H9 (cell line): Measurements from ENCODE around the gene TMEM178B. TPM values are rescaled to one million over a fixed set of nuclear protein-coding genes. Genes with fewer than 3 reads are reported as not detected.

ENCODE experiments used
- DNase-seq: peaks from one replicate; pipeline ENCODE4 v3.0.0-alpha.2; 2017
- H2AFZ ChIP-seq: one replicate; pipeline ENCODE4 v1.6.1; 2013; ENCODE audit warnings: mild to moderate bottlenecking, low read length, control low read depth, moderate library complexity
- H2AK5ac ChIP-seq: 2 replicates; pipeline ENCODE4 v1.6.1; 2013; ENCODE audit warnings: low read length, control low read depth, mixed read lengths; ENCODE audit not compliant: insufficient read length
- H2BK120ac ChIP-seq: one replicate; pipeline ENCODE4 v1.6.1; 2013; ENCODE audit warnings: low read depth, mild to moderate bottlenecking, low read length, control low read depth, inconsistent platforms; ENCODE audit not compliant: poor library complexity, severe bottlenecking
- H2BK12ac ChIP-seq: 2 replicates; pipeline ENCODE4 v1.6.1; 2013; ENCODE audit warnings: low read length, control low read depth, mixed read lengths, low read depth; ENCODE audit not compliant: insufficient read length
- H2BK15ac ChIP-seq: 2 replicates; pipeline ENCODE4 v1.6.1; 2013; ENCODE audit warnings: low read depth, low read length, control low read depth
- H2BK20ac ChIP-seq: one replicate; pipeline ENCODE4 v1.6.1; 2013; ENCODE audit warnings: low read depth, mild to moderate bottlenecking, low read length, control low read depth, inconsistent platforms; ENCODE audit not compliant: poor library complexity, severe bottlenecking
- H2BK5ac ChIP-seq: 2 replicates; pipeline ENCODE4 v1.6.1; 2013; ENCODE audit warnings: low read length, control low read depth, mixed read lengths; ENCODE audit not compliant: insufficient read length
- H3K14ac ChIP-seq: 2 replicates; pipeline ENCODE4 v1.6.1; 2013; ENCODE audit warnings: low read length, control low read depth; ENCODE audit not compliant: insufficient read depth
- H3K18ac ChIP-seq: 2 replicates; pipeline ENCODE4 v1.6.1; 2013; ENCODE audit warnings: low read depth, mild to moderate bottlenecking, mixed read lengths, low read length, control low read depth; ENCODE audit not compliant: insufficient read length
- H3K23ac ChIP-seq: 2 replicates; pipeline ENCODE4 v1.6.1; 2013; ENCODE audit warnings: low read length, control low read depth, mixed read lengths, low read depth; ENCODE audit not compliant: insufficient read length
- H3K23me2 ChIP-seq: 2 replicates; pipeline ENCODE4 v1.6.1; 2013; ENCODE audit warnings: low read depth, mild to moderate bottlenecking, mixed read lengths, low read length, control low read depth; ENCODE audit not compliant: insufficient read length, poor library complexity, severe bottlenecking
- H3K27ac ChIP-seq: 2 replicates; pipeline ENCODE4 v1.5.1; 2013; ENCODE audit warnings: low read length, control low read depth, mixed read lengths, low read depth; ENCODE audit not compliant: insufficient read length
- H3K27me3 ChIP-seq: 2 replicates; pipeline ENCODE4 v1.6.1; 2013; ENCODE audit warnings: low read length, control low read depth, inconsistent platforms; ENCODE audit not compliant: insufficient read depth
- H3K4ac ChIP-seq: 2 replicates; pipeline ENCODE4 v1.6.1; 2013; ENCODE audit warnings: low read depth, mild to moderate bottlenecking, control low read depth, inconsistent platforms, low read length, moderate library complexity
- H3K4me1 ChIP-seq: 2 replicates; pipeline ENCODE4 v1.6.1; 2013; ENCODE audit warnings: low read length, control low read depth, inconsistent platforms; ENCODE audit not compliant: insufficient read depth
- H3K4me2 ChIP-seq: 2 replicates; pipeline ENCODE4 v1.6.1; 2013; ENCODE audit warnings: low read length, control low read depth, mixed read lengths; ENCODE audit not compliant: insufficient read length, insufficient read depth
- H3K56ac ChIP-seq: 2 replicates; pipeline ENCODE4 v1.6.1; 2013; ENCODE audit warnings: low read depth, mild to moderate bottlenecking, mixed read lengths, low read length, control low read depth; ENCODE audit not compliant: insufficient read length
- H3K79me1 ChIP-seq: 2 replicates; pipeline ENCODE4 v1.6.1; 2013; ENCODE audit warnings: low read depth, mild to moderate bottlenecking, moderate library complexity, low read length, control low read depth, inconsistent platforms; ENCODE audit not compliant: insufficient read depth, poor library complexity, severe bottlenecking
- H3K79me2 ChIP-seq: 2 replicates; pipeline ENCODE4 v1.6.1; 2013; ENCODE audit warnings: low read length, control low read depth, inconsistent platforms; ENCODE audit not compliant: insufficient read depth
- H3K9ac ChIP-seq: 2 replicates; pipeline ENCODE4 v1.6.1; 2013; ENCODE audit warnings: low read length, control low read depth, mixed read lengths; ENCODE audit not compliant: insufficient read length; ENCODE audit errors: extremely low read depth
- H3K9me3 ChIP-seq: one replicate; pipeline ENCODE4 v1.6.1; 2013; ENCODE audit warnings: low read depth, low read length, inconsistent platforms; ENCODE audit not compliant: control insufficient read depth
- H3T11ph ChIP-seq: one replicate; pipeline ENCODE4 v1.6.1; 2013; ENCODE audit warnings: mild to moderate bottlenecking, low read length, control low read depth, inconsistent platforms
- H4K20me1 ChIP-seq: one replicate; pipeline ENCODE4 v1.6.1; 2013; ENCODE audit not compliant: control insufficient read depth, insufficient read length, insufficient read depth
- H4K5ac ChIP-seq: 2 replicates; pipeline ENCODE4 v1.6.1; 2013; ENCODE audit warnings: low read depth, mild to moderate bottlenecking, mixed read lengths, low read length, control low read depth; ENCODE audit not compliant: insufficient read length
- H4K8ac ChIP-seq: replicated peaks from 2 replicates; pipeline ENCODE4 v1.6.1; 2013; ENCODE audit warnings: low read length, control low read depth, mixed read lengths, low read depth; ENCODE audit not compliant: insufficient read length
- H4K91ac ChIP-seq: 2 replicates; pipeline ENCODE4 v1.6.1; 2013; ENCODE audit warnings: low read depth, mild to moderate bottlenecking, moderate library complexity, mixed read lengths, low read length, control low read depth; ENCODE audit not compliant: insufficient read length
- H3K27ac Mint-ChIP-seq, 3 experiments: 2 replicates in 2 of 3; 3 replicates in 1 of 3; pipeline ENCODE4 v1.8.0; 2020 to 2021; ENCODE audit warnings: mixed read lengths in 3 of 3, mild to moderate bottlenecking in 1 of 3, moderate library complexity in 1 of 3
- H3K27me3 Mint-ChIP-seq: 2 replicates; pipeline ENCODE4 v1.8.0; 2021; ENCODE audit warnings: low read depth, mild to moderate bottlenecking, moderate library complexity, mixed read lengths
- H3K36me3 Mint-ChIP-seq, 3 experiments: 2 replicates in 2 of 3; 3 replicates in 1 of 3; pipeline ENCODE4 v1.8.0; 2020 to 2021; ENCODE audit warnings: low read depth in 3 of 3, mixed read lengths in 3 of 3; ENCODE audit not compliant: insufficient read depth in 1 of 3
- H3K4me1 Mint-ChIP-seq, 2 experiments: 2 replicates each; pipeline ENCODE4 v1.8.0; 2020; ENCODE audit warnings: mixed read lengths in 2 of 2
- H3K4me3 Mint-ChIP-seq, 2 experiments: 2 replicates in 1 of 2; 3 replicates in 1 of 2; pipeline ENCODE4 v1.8.0; 2020 to 2021; ENCODE audit warnings: mild to moderate bottlenecking in 2 of 2, mixed read lengths in 2 of 2, moderate library complexity in 1 of 2
- H3K9me3 Mint-ChIP-seq, 2 experiments: 2 replicates in 1 of 2; 3 replicates in 1 of 2; pipeline ENCODE4 v1.8.0; 2020; ENCODE audit warnings: mild to moderate bottlenecking in 2 of 2, mixed read lengths in 2 of 2, moderate library complexity in 1 of 2
- WGBS: extraction: QIAGEN DNeasy Blood & Tissue Kit; methylation state at CpG from one replicate; pipeline ENCODE4 v1.1.7; 2013; ENCODE audit warnings: missing lambda C conversion rate, low lambda C conversion rate, mixed read lengths; ENCODE audit not compliant: insufficient read length; ENCODE audit errors: extremely low coverage; 5-methylcytosine and 5-hydroxymethylcytosine counted together
- total RNA-seq: library from RNA; stranded (reverse); gene quantifications from 2 replicates; pipeline ENCODE4 v1.2.1, GENCODE V29; 2021
- TF ChIP-seq, protein P1 (sequence below): fragments of 200-600 bp; sonication (generic); conservative IDR thresholded peaks from 3 replicates; pipeline ENCODE4 v1.8.0; 2021; ENCODE audit warnings: antibody characterized with exemption, mild to moderate bottlenecking

Gene TMEM178B
- total RNA-seq, 1 experiment from 2014 or later, result 11.3 TPM

DNA sequence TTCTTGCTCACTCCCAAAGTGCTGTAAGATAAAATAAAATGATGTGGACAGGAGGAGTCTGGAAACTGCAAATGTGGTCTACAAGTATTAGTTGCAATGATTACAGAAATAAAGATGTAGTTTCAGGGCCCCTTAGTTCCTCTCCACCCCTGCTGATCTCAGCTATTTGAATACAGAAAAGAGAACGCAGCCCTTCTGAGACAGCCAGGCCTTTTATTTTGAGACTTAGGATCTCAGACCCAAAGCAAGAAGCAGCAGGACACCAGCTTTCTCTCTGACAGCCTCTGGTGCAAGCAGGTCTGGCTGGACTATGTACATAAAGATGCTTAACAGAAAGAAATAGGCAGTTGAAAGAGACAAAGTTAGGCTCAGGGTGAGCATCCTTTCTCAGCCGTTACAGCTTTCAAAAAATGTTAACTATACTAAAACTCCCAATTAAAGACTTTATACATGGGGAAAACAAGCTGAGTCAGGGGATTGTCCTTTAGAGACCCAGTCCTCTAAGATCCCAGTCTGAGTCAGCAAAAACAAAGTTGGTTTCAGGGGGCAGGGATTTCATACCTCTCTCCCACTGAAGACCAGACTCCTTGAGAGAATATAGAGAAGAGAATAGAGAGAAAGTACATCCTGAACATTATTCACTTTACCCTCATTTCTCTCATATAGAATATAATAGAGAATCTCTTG lies 220.4 kb downstream of the TMEM178B start:
- no peak for DNase-seq

More for the DNA sequence above, 220.4 kb downstream of the TMEM178B start:
- H3K4me2 ChIP-seq, result no peak overlapping the region
- H2BK20ac ChIP-seq, result no peak overlapping the region
- H3K4me3 Mint-ChIP-seq, result no peak overlapping the region
- TF ChIP-seq, protein P1, sequence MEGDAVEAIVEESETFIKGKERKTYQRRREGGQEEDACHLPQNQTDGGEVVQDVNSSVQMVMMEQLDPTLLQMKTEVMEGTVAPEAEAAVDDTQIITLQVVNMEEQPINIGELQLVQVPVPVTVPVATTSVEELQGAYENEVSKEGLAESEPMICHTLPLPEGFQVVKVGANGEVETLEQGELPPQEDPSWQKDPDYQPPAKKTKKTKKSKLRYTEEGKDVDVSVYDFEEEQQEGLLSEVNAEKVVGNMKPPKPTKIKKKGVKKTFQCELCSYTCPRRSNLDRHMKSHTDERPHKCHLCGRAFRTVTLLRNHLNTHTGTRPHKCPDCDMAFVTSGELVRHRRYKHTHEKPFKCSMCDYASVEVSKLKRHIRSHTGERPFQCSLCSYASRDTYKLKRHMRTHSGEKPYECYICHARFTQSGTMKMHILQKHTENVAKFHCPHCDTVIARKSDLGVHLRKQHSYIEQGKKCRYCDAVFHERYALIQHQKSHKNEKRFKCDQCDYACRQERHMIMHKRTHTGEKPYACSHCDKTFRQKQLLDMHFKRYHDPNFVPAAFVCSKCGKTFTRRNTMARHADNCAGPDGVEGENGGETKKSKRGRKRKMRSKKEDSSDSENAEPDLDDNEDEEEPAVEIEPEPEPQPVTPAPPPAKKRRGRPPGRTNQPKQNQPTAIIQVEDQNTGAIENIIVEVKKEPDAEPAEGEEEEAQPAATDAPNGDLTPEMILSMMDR, result no peak
- peaks cover 3% of the 10 kb centered on the region; the same call in 1 of the 2 replicates for H3K4me1 ChIP-seq
- H3K36me3 Mint-ChIP-seq, result no peaks in the 10 kb centered on the region
- no peaks in the 10 kb centered on the region for H3K27me3 ChIP-seq
- H2BK120ac ChIP-seq, result no peak overlapping the region
- no peak overlapping the region for H3K18ac ChIP-seq
- peaks cover 22 to 25% of the 10 kb centered on the region in 2 experiments for H3K4me1 Mint-ChIP-seq
- H3K9ac ChIP-seq, result no peak overlapping the region
- H4K5ac ChIP-seq, result no peak overlapping the region
- H2AK5ac ChIP-seq, result no peak overlapping the region
- no peaks in the 10 kb centered on the region for H3K9me3 Mint-ChIP-seq
- no peak overlapping the region for H2BK15ac ChIP-seq
- no peak overlapping the region for H3K4ac ChIP-seq
- no peak overlapping the region for H4K91ac ChIP-seq
- no peaks in the 10 kb centered on the region for H3K9me3 ChIP-seq
- H3K27ac ChIP-seq, result no peak overlapping the region
- no peaks in the 10 kb centered on the region for H3K79me2 ChIP-seq
- no peaks in the 10 kb centered on the region for H3K79me1 ChIP-seq
- no peaks in the 10 kb centered on the region for H4K20me1 ChIP-seq
- no peak overlapping the region for H3K14ac ChIP-seq
- H4K8ac ChIP-seq, result no peak overlapping the region
- H2AFZ ChIP-seq, result no peak overlapping the region
- no peak overlapping the region for H2BK5ac ChIP-seq
- H3K23ac ChIP-seq, result no peak overlapping the region
- no peak overlapping the region for H3K56ac ChIP-seq
- H3K23me2 ChIP-seq, result no peaks in the 10 kb centered on the region
- H3K27ac Mint-ChIP-seq, result no peak overlapping the region
- H2BK12ac ChIP-seq, result no peak overlapping the region
- no CpG with 5 or more reads among the region's 2 CpGs for WGBS
- H3T11ph ChIP-seq, result no peak overlapping the region
- no peaks in the 10 kb centered on the region; the same call in 1 of the 2 replicates for H3K27me3 Mint-ChIP-seq
